ENCODE data around the gene ICAM1. TPM values are rescaled to one million over a fixed set of nuclear protein-coding genes. Genes with fewer than 3 reads are reported as not detected.
A peak's percentile ranks its signal among the peaks of the same experiment; 100 is the strongest.

ICAM1 gene
- total and polyA plus RNA-seq, 2 of the 13 experiments (the other 11 are each of a cell fraction or from before 2014, with no cell fraction given): 37.9 to 98.4 TPM

GRCh38 chr19:10238172-10238783, 32.6 kb upstream of the ICAM1 start (continued):
- TF ChIP-seq EP300 (IDR thresholded peaks at IDR 0.05; ENCODE audit: low read depth in 2 of 2, low read length in 2 of 2): peak in 1 of 2 experiments; percentile 58; a peak in 2 of 4 replicates
- TF ChIP-seq EP300 (CRISPR knock-in tag; IDR thresholded peaks at IDR 0.05; ENCODE audit: borderline replicate concordance): no peak
- no peak for TF ChIP-seq ASH2L (IDR thresholded peaks at IDR 0.05; ENCODE audit: insufficient read length, low read depth, low read length)
- no peak for TF ChIP-seq ZBTB37 (CRISPR knock-in tag; IDR thresholded peaks at IDR 0.05)
- TF ChIP-seq NR2F6 (IDR thresholded peaks at IDR 0.05): peak; percentile 44; the same call in 1 of the 2 replicates
- peak; percentile 73; the same call in 1 of the 2 replicates for TF ChIP-seq NR2F6 (CRISPR knock-in tag; IDR thresholded peaks at IDR 0.05)
- peak; percentile 95 for TF ChIP-seq HHEX (CRISPR knock-in tag; IDR thresholded peaks at IDR 0.05)
- TF ChIP-seq ELF3 (CRISPR knock-in tag; IDR thresholded peaks at IDR 0.05): 0 out of 2 replicates have a peak, but pooled peaks have one; percentile 40
- TF ChIP-seq MLX (CRISPR knock-in tag; IDR thresholded peaks at IDR 0.05): peak; percentile 90
- no peak for TF ChIP-seq ZNF562 (CRISPR knock-in tag; IDR thresholded peaks at IDR 0.05; ENCODE audit: borderline replicate concordance)
- no peak for TF ChIP-seq CEBPB (IDR thresholded peaks at IDR 0.05; ENCODE audit: borderline replicate concordance, low read depth, low read length)
- TF ChIP-seq MAX (IDR thresholded peaks at IDR 0.05): peak; percentile 76
- no peak for TF ChIP-seq SNRNP70 (IDR thresholded peaks at IDR 0.05; ENCODE audit: low read depth, low read length)
- no peak for TF ChIP-seq SNAPC4 (CRISPR knock-in tag; IDR thresholded peaks at IDR 0.05)
- TF ChIP-seq MNT (IDR thresholded peaks at IDR 0.05): peak; percentile 55
- no peak for TF ChIP-seq ZBTB49 (CRISPR knock-in tag; IDR thresholded peaks at IDR 0.05; ENCODE audit: borderline replicate concordance)
- no peak for TF ChIP-seq SOX6 (IDR thresholded peaks at IDR 0.05)
- TF ChIP-seq SOX6 (CRISPR knock-in tag; IDR thresholded peaks at IDR 0.05): peak; percentile 71

Measured in HepG2 (cell line).